Right lobe of liver (tissue), 6 donors: ENCODE data around the gene SH2D5. TPM values are rescaled to one million over a fixed set of nuclear protein-coding genes. Genes with fewer than 3 reads are reported as not detected.

Experiments
- ATAC-seq, 4 donors: fragments of 200-7000 bp; cut with Tn5 transposase; one replicate each; pipeline ENCODE4 v1.9.1; 2020; ENCODE audit warnings: mild to moderate bottlenecking in 4 of 4, moderate library complexity in 4 of 4
- DNase-seq, 3 donors: peaks; one replicate each; pipeline ENCODE4 v3.0.0-alpha.2; 2020
- H3K27ac ChIP-seq, 3 donors: fragments of 200-600 bp; one replicate each; pipeline ENCODE4 v1.8.0; 2022
- H3K27me3 ChIP-seq, 2 donors: fragments of 200-600 bp; one replicate each; pipeline ENCODE4 v1.8.0; 2022
- H3K36me3 ChIP-seq, 4 donors: fragments of 200-600 bp; sonication (generic) in 1 of 4; one replicate each; pipeline versions ENCODE4 v1.5.1 to v1.8.0; 2017 to 2022; ENCODE audit warnings: control low read depth in 1 of 4
- H3K4me1 ChIP-seq, 4 donors: fragments of 200-600 bp; sonication (generic) in 1 of 4; one replicate each; pipeline versions ENCODE4 v1.5.1 to v1.8.0; 2017 to 2022; ENCODE audit warnings: control low read depth in 1 of 4
- H3K4me3 ChIP-seq, 3 donors: fragments of 200-600 bp; one replicate each; pipeline ENCODE4 v1.8.0; 2022
- H3K9me3 ChIP-seq, 4 donors: fragments of 200-600 bp; sonication (generic) in 1 of 4; one replicate each; pipeline versions ENCODE4 v1.5.1 to v1.8.0; 2017 to 2022; ENCODE audit warnings: control low read depth in 1 of 4
- POLR2A ChIP-seq: fragments of 450-650 bp; IDR thresholded peaks from one replicate; pipeline ENCODE4 v1.6.1; 2017; ENCODE audit warnings: antibody characterized with exemption, mild to moderate bottlenecking
- WGBS: methylation state at CpG from one replicate; pipeline ENCODE4 v1.1.6; 2018; ENCODE audit warnings: low coverage, low lambda C conversion rate; ENCODE audit not compliant: insufficient coverage; ENCODE audit errors: missing lambda C conversion rate; 5-methylcytosine and 5-hydroxymethylcytosine counted together
- intact Hi-C, 2 donors: fragments of 100-400 bp; cut with DNase I; formaldehyde crosslinking; loops; one replicate each; pipeline versions ENCODE4 v1.11.2 to v1.14.1; 2022
- total RNA-seq, 6 experiments: library from RNA; depleted of rRNA in 2 of 6; stranded (reverse); fragments of >200 nt in 2 of 6; fragmentation: NEBNext Ultra II Directional in 3 of 6; extraction: Animal tissue kit (Norgen Biotek cat#: 25700) in 3 of 6; gene quantifications; one replicate each; pipeline versions ENCODE4 v1.1.0 to v1.2.4, GENCODE V29; 2016 to 2023
- TF ChIP-seq, protein P1 (sequence below), 4 donors: fragments of 200-600 bp in 3 of 4; fragments of 450-650 bp in 1 of 4; IDR thresholded peaks; one replicate each; pipeline versions ENCODE4 v1.5.1 to v1.8.0; 2016 to 2022; ENCODE audit warnings: antibody characterized with exemption in 4 of 4, mild to moderate bottlenecking in 2 of 4
- donor health status: DM: no; HTN: yes; CAD: no.
- donor health status: DM: no; HTN: no; CAD: no.
- donor health status: DM: no; HTN: no; CAD: no.
- donor health status: DM: no; HTN: yes; CAD: no.
- donor health status: DM: no; HTN: yes; CAD: no.

SH2D5 gene
- total RNA-seq, 6 experiments from 2014 or later = 0.80 to 1.8 (median 1.4) TPM; not detected in 3

DNA sequence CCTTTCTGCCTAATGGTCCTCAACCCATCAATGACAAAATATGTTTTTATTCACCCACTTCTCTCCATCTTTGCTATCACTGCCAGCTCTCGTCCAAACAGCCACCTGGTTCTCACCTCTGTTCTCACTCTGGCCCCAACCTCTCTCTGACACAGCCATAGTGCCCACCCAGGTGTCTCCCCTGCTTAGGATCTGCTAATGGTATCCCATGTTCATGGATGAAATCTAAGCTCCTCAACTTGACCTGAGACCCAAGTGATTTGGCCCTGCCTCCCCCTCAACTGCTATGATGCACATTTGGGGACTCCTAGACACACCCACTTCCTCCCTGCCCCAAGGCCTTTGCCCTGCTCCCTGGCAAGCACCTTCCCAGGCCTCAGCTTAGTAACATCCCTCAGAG, 40.6 kb downstream of the SH2D5 start:
- no peak overlapping the region for H3K27ac ChIP-seq
- intact Hi-C loops = loop anchor here in 1 of 2 donors (10.0 kb wide), 1 partner anchor 503 kb away; no protein-coding TSS in a partner anchor
- no peaks in the 10 kb centered on the region for H3K4me1 ChIP-seq
- H3K9me3 ChIP-seq = no peaks in the 10 kb centered on the region
- no peaks in the 10 kb centered on the region for H3K27me3 ChIP-seq
- 89% methylated on average over 1 of the region's 1 CpG for WGBS
- TF ChIP-seq POLR2A = no peak
- TF ChIP-seq, protein P1, sequence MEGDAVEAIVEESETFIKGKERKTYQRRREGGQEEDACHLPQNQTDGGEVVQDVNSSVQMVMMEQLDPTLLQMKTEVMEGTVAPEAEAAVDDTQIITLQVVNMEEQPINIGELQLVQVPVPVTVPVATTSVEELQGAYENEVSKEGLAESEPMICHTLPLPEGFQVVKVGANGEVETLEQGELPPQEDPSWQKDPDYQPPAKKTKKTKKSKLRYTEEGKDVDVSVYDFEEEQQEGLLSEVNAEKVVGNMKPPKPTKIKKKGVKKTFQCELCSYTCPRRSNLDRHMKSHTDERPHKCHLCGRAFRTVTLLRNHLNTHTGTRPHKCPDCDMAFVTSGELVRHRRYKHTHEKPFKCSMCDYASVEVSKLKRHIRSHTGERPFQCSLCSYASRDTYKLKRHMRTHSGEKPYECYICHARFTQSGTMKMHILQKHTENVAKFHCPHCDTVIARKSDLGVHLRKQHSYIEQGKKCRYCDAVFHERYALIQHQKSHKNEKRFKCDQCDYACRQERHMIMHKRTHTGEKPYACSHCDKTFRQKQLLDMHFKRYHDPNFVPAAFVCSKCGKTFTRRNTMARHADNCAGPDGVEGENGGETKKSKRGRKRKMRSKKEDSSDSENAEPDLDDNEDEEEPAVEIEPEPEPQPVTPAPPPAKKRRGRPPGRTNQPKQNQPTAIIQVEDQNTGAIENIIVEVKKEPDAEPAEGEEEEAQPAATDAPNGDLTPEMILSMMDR (IDR thresholded peaks at IDR 0.05) = no peak
- no peak overlapping the region for H3K4me3 ChIP-seq
- ATAC-seq (no peak), DNase-seq (no peak)
- no peaks in the 10 kb centered on the region for H3K36me3 ChIP-seq

DNA sequence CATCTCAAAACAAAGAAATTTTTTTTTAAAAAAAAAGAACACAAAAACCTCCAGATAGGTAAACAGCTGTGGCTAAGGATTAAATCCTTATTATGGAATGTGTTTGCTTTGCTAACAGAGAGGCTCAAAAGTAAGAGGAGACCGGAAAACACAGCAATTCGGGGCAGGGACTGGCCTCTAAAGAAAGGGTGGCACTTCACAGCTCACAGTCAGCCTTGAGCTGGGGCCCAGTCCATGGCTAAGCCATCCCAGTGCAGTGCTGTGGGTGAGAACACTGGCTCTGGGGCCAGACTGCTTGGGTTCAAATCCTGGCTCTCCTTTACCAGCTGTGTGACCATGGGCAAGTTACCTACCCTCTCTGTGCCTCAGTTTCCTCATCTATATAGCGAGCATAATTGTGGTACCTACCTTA, 42.9 kb downstream of the SH2D5 start:
- DNase-seq (no peak), ATAC-seq (no peak)
- WGBS = 90% methylated on average over 3 of the region's 3 CpGs
- no peak overlapping the region for H3K27ac ChIP-seq
- intact Hi-C loops = loop anchor here in 1 of 2 donors (10.0 kb wide), 1 partner anchor 505 kb away; no protein-coding TSS in a partner anchor
- no peaks in the 10 kb centered on the region for H3K4me1 ChIP-seq
- no peaks in the 10 kb centered on the region for H3K36me3 ChIP-seq
- H3K9me3 ChIP-seq = no peaks in the 10 kb centered on the region
- no peak overlapping the region for H3K4me3 ChIP-seq
- no peaks in the 10 kb centered on the region for H3K27me3 ChIP-seq
- no peak for TF ChIP-seq POLR2A
- TF ChIP-seq, protein P1 (IDR thresholded peaks at IDR 0.05) = no peak

DNA sequence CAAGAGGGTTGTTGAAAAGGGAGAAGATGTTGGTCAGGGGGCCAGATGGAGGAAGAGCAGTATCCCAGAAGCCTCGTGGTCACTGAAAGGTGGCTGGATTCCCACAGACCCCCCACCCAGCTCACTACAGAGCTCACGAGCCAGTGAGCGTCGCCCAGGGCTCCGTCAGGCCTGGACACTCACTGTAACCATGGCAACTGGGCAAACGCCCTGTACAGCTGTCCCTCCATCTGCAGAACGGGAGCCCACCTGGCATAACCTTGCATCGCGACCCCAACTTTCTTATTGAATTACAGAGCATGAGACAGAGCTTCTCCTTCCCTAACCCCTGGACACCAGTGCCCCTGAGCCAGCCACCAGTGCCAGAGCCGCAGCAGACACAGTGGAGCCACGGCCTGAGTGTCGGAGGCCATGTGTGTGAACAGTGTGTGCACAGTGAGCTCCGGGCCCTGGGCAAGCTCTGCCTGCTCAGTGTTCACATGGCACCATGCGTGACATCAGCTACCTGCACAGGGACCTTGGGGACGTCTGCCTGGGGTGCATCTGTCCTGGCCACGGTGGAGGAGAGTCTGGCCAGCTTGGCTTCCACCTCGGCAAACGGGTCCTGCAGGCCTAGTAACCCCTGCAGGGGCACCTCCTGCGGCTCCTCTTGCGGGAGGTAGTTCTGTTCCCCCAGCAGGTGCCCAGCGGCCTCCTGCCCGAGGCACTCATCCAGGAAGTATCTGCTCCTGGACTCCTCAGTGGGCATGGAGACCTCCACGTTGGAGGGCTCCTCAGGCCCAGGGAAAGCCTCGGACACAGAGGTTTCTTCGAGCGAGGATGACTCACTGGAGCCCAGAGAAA, 45.4 kb downstream of the SH2D5 start:
- no peak overlapping the region for H3K4me3 ChIP-seq
- ATAC-seq (no peak), DNase-seq (no peak)
- no peaks in the 10 kb centered on the region for H3K4me1 ChIP-seq
- no peak overlapping the region for H3K27ac ChIP-seq
- no peaks in the 10 kb centered on the region for H3K36me3 ChIP-seq
- no peaks in the 10 kb centered on the region for H3K9me3 ChIP-seq
- 81% methylated on average over 5 of the region's 26 CpGs for WGBS
- H3K27me3 ChIP-seq = no peaks in the 10 kb centered on the region
- intact Hi-C loops = no loop called here
- TF ChIP-seq POLR2A = no peak
- TF ChIP-seq, protein P1 (IDR thresholded peaks at IDR 0.05) = no peak

DNA sequence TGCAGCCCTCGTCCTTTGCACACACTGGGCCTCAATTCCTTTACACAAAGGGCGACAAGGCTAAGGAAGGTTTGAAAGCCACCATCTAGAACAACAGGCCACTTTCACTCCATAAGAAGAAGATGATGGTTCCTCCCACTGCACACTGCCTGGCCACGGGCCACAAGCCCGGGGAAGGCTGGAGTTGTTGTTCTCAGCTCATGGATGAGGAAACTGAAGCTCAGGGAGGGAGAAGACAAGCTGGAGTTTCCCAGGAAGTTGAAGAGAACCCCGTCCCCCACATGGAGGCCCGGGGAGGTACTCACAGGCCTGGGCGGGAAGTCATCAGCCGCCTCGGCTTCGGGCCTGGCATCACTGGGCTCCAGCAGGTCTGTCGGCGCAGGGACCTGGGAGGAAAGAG, 46.8 kb downstream of the SH2D5 start:
- Histone ChIP-seq H3K36me3 (no peaks in the 10 kb centered on the region), H3K27ac (peak overlapping the region; percentile 26 to 66 (median 65)), H3K27me3 (no peaks in the 10 kb centered on the region), H3K4me1 (no peaks in the 10 kb centered on the region), H3K4me3 (no peak overlapping the region), H3K9me3 (no peaks in the 10 kb centered on the region)
- 46% methylated on average over 4 of the region's 12 CpGs for WGBS
- ATAC-seq = peak in 1 of 4 donors; percentile 4
- TF ChIP-seq, protein P1 (IDR thresholded peaks at IDR 0.05) = no peak
- no peak for TF ChIP-seq POLR2A
- intact Hi-C loops = no loop called here
- DNase-seq = no peak
